Skeletal muscle tissue (tissue), 4 donors: Measurements from ENCODE around the gene SORCS3. TPM values are rescaled to one million over a fixed set of nuclear protein-coding genes. Genes with fewer than 3 reads are reported as not detected.

ENCODE experiments used
- H3K27ac ChIP-seq: one replicate; pipeline ENCODE4 v1.7.0; 2013; ENCODE audit warnings: mild to moderate bottlenecking, low read depth, low read length, inconsistent platforms
- H3K27me3 ChIP-seq, 3 donors: one replicate each; pipeline ENCODE4 v1.7.0; 2013; ENCODE audit warnings: low read length in 3 of 3; ENCODE audit not compliant: control insufficient read depth in 3 of 3, insufficient read depth in 3 of 3
- H3K36me3 ChIP-seq, 3 donors: one replicate each; pipeline ENCODE4 v1.7.0; 2013; ENCODE audit warnings: low read length in 3 of 3; ENCODE audit not compliant: control insufficient read depth in 3 of 3, insufficient read depth in 3 of 3
- H3K4me1 ChIP-seq, 3 donors: one replicate each; pipeline ENCODE4 v1.7.0; 2013; ENCODE audit warnings: low read length in 3 of 3, mild to moderate bottlenecking in 3 of 3; ENCODE audit not compliant: control insufficient read depth in 3 of 3, insufficient read depth in 3 of 3
- H3K4me3 ChIP-seq, 3 donors: one replicate each; pipeline ENCODE4 v1.7.0; 2013; ENCODE audit warnings: low read length in 3 of 3
- H3K9ac ChIP-seq, 3 donors: one replicate each; pipeline ENCODE4 v1.7.0; 2013; ENCODE audit warnings: low read length in 3 of 3, mild to moderate bottlenecking in 3 of 3, moderate library complexity in 2 of 3, low read depth in 1 of 3
- H3K9me3 ChIP-seq, 3 donors: one replicate each; pipeline ENCODE4 v1.7.0; 2013; ENCODE audit warnings: low read length in 3 of 3; ENCODE audit not compliant: control insufficient read depth in 3 of 3
- total RNA-seq: library from RNA; depleted of rRNA; stranded (reverse); fragments of >200 nt; gene quantifications from one replicate; pipeline ENCODE4 v1.2.3, GENCODE V29; 2014
- donor health status: Osteomylitis.

Gene SORCS3
- total RNA-seq, 1 donor from 2014 or later: 0.52 TPM

DNA sequence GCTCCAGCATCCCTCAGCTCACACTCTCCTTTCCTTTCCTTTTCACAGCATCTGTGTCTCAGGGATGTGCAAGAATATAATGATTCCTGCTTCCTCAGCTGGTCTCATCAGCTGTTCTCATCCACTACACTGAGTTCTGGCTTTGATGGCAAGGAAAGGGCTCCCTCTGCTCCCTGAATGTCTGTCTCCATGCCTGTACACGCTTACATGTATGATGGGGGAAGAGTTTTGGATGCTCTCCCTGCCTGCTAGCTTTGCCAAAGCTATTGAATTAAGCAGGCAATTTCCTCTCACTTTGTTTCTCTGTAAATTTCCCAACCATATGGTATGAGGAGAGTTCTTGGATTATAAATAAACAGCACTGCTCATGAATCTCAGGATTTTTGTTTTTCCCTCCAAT, 254.5 kb downstream of the SORCS3 start:
- Histone ChIP-seq H3K9me3 (peaks cover 0 to under 1% (median 0%) of the 10 kb centered on the region in 3 donors), H3K9ac (no peak overlapping the region), H3K4me1 (no peaks in the 10 kb centered on the region), H3K27me3 (no peaks in the 10 kb centered on the region), H3K4me3 (no peak overlapping the region), H3K27ac (no peak overlapping the region), H3K36me3 (no peaks in the 10 kb centered on the region)

GRCh38 chr10:104895981-104896380, 254.9 kb downstream of the SORCS3 start:
- Histone ChIP-seq H3K27me3 (no peaks in the 10 kb centered on the region), H3K36me3 (no peaks in the 10 kb centered on the region), H3K9me3 (no peaks in the 10 kb centered on the region), H3K9ac (no peak overlapping the region), H3K4me3 (no peak overlapping the region), H3K27ac (no peak overlapping the region), H3K4me1 (no peaks in the 10 kb centered on the region)

DNA sequence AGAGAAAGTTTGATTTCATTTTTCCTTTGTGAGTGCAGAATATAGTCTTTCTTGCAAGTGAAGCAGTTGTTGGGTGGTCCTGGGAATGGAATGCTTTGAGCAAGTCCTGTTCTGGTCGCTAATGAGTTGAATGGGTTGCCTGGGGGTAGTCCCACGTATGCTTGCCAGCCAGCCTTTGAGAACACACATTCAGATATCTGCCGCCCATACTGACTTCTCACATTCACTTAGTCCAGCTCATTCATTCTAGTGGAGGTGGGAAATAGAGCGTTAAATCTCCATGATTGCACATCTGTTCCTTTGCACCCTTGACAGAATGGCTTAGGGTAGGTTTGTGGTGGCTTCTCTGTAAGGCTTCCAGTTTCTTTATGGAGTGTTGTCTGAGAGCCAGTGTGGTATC, 256.6 kb downstream of the SORCS3 start:
- no peaks in the 10 kb centered on the region for H3K9me3 ChIP-seq
- no peak overlapping the region for H3K27ac ChIP-seq
- H3K4me3 ChIP-seq: no peak overlapping the region
- no peaks in the 10 kb centered on the region for H3K27me3 ChIP-seq
- H3K9ac ChIP-seq: no peak overlapping the region
- no peaks in the 10 kb centered on the region for H3K36me3 ChIP-seq
- no peaks in the 10 kb centered on the region for H3K4me1 ChIP-seq

DNA sequence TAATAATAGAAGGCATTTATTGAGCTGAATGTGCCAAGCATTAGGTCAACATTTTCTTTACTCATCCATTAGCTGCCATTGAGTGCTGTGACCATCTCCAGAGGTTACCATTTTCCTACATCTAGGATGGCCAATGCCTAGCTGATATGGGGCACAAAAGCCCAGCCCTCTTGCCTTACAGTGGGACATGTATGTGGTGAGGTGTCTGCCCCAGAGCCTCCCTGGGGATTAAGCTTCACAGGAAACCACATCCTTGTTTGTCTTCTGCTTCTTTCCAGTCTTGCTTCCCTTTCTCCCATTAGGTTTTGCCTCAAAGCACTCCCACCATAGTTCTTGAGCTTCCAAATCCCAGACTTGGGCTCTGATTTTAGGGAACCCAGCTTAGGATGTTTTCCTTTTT, 258.7 kb downstream of the SORCS3 start:
- Histone ChIP-seq H3K36me3 (no peaks in the 10 kb centered on the region), H3K4me1 (no peaks in the 10 kb centered on the region), H3K27me3 (no peaks in the 10 kb centered on the region), H3K4me3 (no peak overlapping the region), H3K9me3 (no peaks in the 10 kb centered on the region), H3K27ac (no peak overlapping the region), H3K9ac (no peak overlapping the region)

GRCh38 chr10:104903433-104903832, 262.3 kb downstream of the SORCS3 start:
- H3K9ac ChIP-seq: no peak overlapping the region
- no peak overlapping the region for H3K27ac ChIP-seq
- H3K4me1 ChIP-seq: no peaks in the 10 kb centered on the region
- no peak overlapping the region for H3K4me3 ChIP-seq
- H3K36me3 ChIP-seq: no peaks in the 10 kb centered on the region
- H3K9me3 ChIP-seq: no peaks in the 10 kb centered on the region
- no peaks in the 10 kb centered on the region for H3K27me3 ChIP-seq

DNA sequence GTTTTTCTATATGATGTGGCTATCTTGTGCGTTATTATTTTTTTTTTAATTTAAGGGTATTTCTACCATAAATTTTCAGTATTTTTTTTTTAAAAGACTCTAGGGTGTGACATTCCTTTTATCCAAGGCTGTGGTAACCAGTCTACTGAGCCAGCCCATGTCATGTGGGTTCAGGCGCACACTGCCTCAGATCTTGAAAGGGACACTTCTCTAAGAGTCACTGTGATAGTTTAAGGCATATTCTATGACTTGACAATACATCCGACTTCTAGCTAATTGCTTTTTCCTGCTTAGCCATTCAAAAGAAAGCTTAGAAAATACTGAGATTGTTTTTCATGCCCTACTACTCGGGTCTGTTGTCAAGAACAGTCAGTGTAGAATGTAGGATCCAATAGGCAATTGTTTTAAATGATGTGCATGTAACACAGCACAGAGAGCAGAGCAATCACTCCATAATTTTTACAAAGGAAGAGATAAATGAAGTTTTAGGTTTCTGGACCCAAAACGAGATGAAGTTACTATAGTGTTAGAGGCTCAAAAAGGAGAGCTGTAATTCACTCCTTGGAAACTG, 263.7 kb downstream of the SORCS3 start:
- H3K4me3 ChIP-seq: no peak overlapping the region
- no peaks in the 10 kb centered on the region for H3K36me3 ChIP-seq
- H3K27ac ChIP-seq: no peak overlapping the region
- H3K4me1 ChIP-seq: no peaks in the 10 kb centered on the region
- no peaks in the 10 kb centered on the region for H3K9me3 ChIP-seq
- H3K27me3 ChIP-seq: no peaks in the 10 kb centered on the region
- no peak overlapping the region for H3K9ac ChIP-seq

GRCh38 chr10:104906112-104906511, 265.0 kb downstream of the SORCS3 start:
- no peaks in the 10 kb centered on the region for H3K27me3 ChIP-seq
- H3K36me3 ChIP-seq: no peaks in the 10 kb centered on the region
- no peak overlapping the region for H3K9ac ChIP-seq
- no peaks in the 10 kb centered on the region for H3K4me1 ChIP-seq
- no peak overlapping the region for H3K27ac ChIP-seq
- H3K9me3 ChIP-seq: no peaks in the 10 kb centered on the region
- no peak overlapping the region for H3K4me3 ChIP-seq

DNA sequence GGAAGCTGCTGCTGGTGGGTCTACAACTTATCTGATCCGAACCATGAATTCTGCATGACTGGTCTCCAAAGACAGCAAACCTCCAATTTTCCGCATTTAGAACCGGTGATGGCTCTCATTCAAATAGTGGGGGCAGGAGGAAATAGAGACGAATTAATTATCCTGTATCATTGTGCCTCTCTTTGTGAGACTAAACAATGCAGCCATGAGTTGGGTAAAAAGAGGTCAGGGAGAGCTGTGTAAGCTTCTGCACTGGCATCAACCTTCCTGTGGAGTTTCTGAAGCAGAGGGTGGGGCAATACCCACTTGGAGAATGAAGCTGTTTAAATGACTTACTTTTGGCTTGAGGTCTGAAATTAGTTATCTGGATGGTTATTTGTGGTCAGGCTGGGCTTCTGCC, 266.4 kb downstream of the SORCS3 start:
- Histone ChIP-seq H3K4me3 (no peak overlapping the region), H3K27ac (no peak overlapping the region), H3K9me3 (no peaks in the 10 kb centered on the region), H3K9ac (no peak overlapping the region), H3K36me3 (no peaks in the 10 kb centered on the region), H3K27me3 (no peaks in the 10 kb centered on the region), H3K4me1 (no peaks in the 10 kb centered on the region)

GRCh38 chr10:104908581-104908980, 267.5 kb downstream of the SORCS3 start:
- H3K27ac ChIP-seq: no peak overlapping the region
- no peak overlapping the region for H3K4me3 ChIP-seq
- H3K9ac ChIP-seq: no peak overlapping the region
- H3K9me3 ChIP-seq: no peaks in the 10 kb centered on the region
- no peaks in the 10 kb centered on the region for H3K36me3 ChIP-seq
- no peaks in the 10 kb centered on the region for H3K4me1 ChIP-seq
- H3K27me3 ChIP-seq: no peaks in the 10 kb centered on the region

GRCh38 chr10:104910712-104911111, 269.6 kb downstream of the SORCS3 start:
- H3K36me3 ChIP-seq: no peaks in the 10 kb centered on the region
- no peak overlapping the region for H3K4me3 ChIP-seq
- H3K9me3 ChIP-seq: no peaks in the 10 kb centered on the region
- no peak overlapping the region for H3K9ac ChIP-seq
- no peaks in the 10 kb centered on the region for H3K27me3 ChIP-seq
- no peak overlapping the region for H3K27ac ChIP-seq
- H3K4me1 ChIP-seq: no peaks in the 10 kb centered on the region

DNA sequence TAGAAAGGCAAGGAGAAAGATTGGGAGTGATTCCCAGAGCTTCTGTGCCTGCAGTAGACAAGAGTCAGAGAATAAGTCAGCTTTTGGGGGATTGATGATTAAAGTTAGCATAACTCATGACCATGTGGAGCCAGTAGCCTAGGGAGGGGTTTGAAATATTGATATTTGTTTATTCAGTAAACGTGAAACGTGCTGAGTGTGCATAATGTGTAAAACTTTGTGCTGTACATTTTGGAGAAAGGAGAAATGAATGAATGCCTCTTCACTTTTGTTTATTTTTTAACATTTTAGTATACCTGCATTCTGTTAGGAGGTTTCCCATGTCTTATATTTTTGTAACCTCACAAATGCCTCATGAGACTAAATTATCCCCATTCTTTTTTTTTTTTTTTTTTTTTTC, 272.3 kb downstream of the SORCS3 start:
- no peaks in the 10 kb centered on the region for H3K9me3 ChIP-seq
- no peak overlapping the region for H3K27ac ChIP-seq
- H3K4me1 ChIP-seq: no peaks in the 10 kb centered on the region
- H3K36me3 ChIP-seq: no peaks in the 10 kb centered on the region
- H3K9ac ChIP-seq: no peak overlapping the region
- no peak overlapping the region for H3K4me3 ChIP-seq
- no peaks in the 10 kb centered on the region for H3K27me3 ChIP-seq
